Transverse colon (tissue), 4 donors: ENCODE results near the gene MEN1. TPM values are rescaled to one million over a fixed set of nuclear protein-coding genes. Genes with fewer than 3 reads are reported as not detected.
"Not testable (repeated sequence)": the region's sequence is repeated elsewhere in the genome, so short reads cannot be mapped to it uniquely, and the experiment has no call there.

Experiments used
- DNase-seq: peaks from one replicate; pipeline ENCODE4 v3.0.0-alpha.2; 2019
- H3K27ac ChIP-seq, 4 donors: fragments of 200-600 bp; sonication (generic); 2 replicates each; pipeline ENCODE4 v1.5.1; 2016 to 2018; ENCODE audit warnings: inconsistent platforms in 4 of 4
- H3K27me3 ChIP-seq: fragments of 200-600 bp; sonication (generic); 2 replicates; pipeline ENCODE4 v1.5.1; 2017; ENCODE audit warnings: inconsistent platforms
- H3K36me3 ChIP-seq, 4 donors: fragments of 200-600 bp; sonication (generic); 2 replicates each; pipeline ENCODE4 v1.5.1; 2017 to 2019; ENCODE audit warnings: inconsistent platforms in 4 of 4
- H3K4me1 ChIP-seq, 4 donors: fragments of 200-600 bp; sonication (generic); 2 replicates each; pipeline ENCODE4 v1.5.1; 2017 to 2020; ENCODE audit warnings: inconsistent platforms in 4 of 4
- H3K4me3 ChIP-seq, 4 donors: fragments of 200-600 bp; sonication (generic); 1 replicate in 1 of 4; 2 replicates in 3 of 4; pipeline versions ENCODE4 v1.5.1 to v1.6.1; 2017 to 2019; ENCODE audit warnings: inconsistent platforms in 4 of 4
- H3K9me3 ChIP-seq, 2 donors: fragments of 200-600 bp; sonication (generic); 2 replicates each; pipeline ENCODE4 v1.5.1; 2017 to 2019; ENCODE audit warnings: inconsistent platforms in 2 of 2
- EP300 ChIP-seq: sonication (generic); formaldehyde crosslinking; IDR thresholded peaks from one replicate; pipeline ENCODE4 v1.6.1; 2017; ENCODE audit warnings: antibody characterized with exemption, low read depth
- POLR2A ChIP-seq: fragments of 450-650 bp; IDR thresholded peaks from one replicate; pipeline ENCODE4 v1.6.1; 2016; ENCODE audit warnings: antibody characterized with exemption, mild to moderate bottlenecking, moderate library complexity
- POLR2AphosphoS5 ChIP-seq, 3 donors: sonication (generic); formaldehyde crosslinking; IDR thresholded peaks; one replicate each; pipeline ENCODE4 v1.6.1; 2016; ENCODE audit warnings: antibody characterized with exemption in 3 of 3
- WGBS, 2 donors: methylation state at CpG; one replicate each; pipeline ENCODE4 v1.1.5; 2018; ENCODE audit warnings: low coverage in 1 of 2; 5-methylcytosine and 5-hydroxymethylcytosine counted together
- in situ Hi-C, 4 donors: fragments of 200-750 bp; cut with MboI; loops; one replicate each; pipeline versions ENCODE4 v1.15.0 to v1.15.1; 2017; ENCODE audit warnings: low sequenced_read_pairs in 3 of 4, low pct_ligation_motif_present in 1 of 4, low pct_unique_long_range_greater_than_20kb in 1 of 4
- intact Hi-C: fragments of 100-400 bp; cut with DNase I; formaldehyde crosslinking; loops from one replicate; pipeline ENCODE4 v1.15.1; 2023; ENCODE audit warnings: low total_unique reads
- total RNA-seq, 4 donors: library from RNA; depleted of rRNA; stranded (reverse); fragments of >200 nt; gene quantifications; one replicate each; pipeline ENCODE4 v1.1.0, GENCODE V29; 2016
- TF ChIP-seq, protein P1 (sequence below), 5 experiments: fragments of 200-600 bp in 3 of 5; fragments of 450-650 bp in 2 of 5; sonication (generic) in 3 of 5; IDR thresholded peaks; 1 replicate in 2 of 5; 2 replicates in 3 of 5; pipeline ENCODE4 v1.5.1; 2016 to 2017; ENCODE audit warnings: antibody characterized with exemption in 5 of 5, inconsistent platforms in 3 of 5, mild to moderate bottlenecking in 2 of 5, moderate library complexity in 1 of 5

The MEN1 gene
- total RNA-seq, 4 donors from 2014 or later: 19.5 to 30.3 (median 25.4) TPM

DNA sequence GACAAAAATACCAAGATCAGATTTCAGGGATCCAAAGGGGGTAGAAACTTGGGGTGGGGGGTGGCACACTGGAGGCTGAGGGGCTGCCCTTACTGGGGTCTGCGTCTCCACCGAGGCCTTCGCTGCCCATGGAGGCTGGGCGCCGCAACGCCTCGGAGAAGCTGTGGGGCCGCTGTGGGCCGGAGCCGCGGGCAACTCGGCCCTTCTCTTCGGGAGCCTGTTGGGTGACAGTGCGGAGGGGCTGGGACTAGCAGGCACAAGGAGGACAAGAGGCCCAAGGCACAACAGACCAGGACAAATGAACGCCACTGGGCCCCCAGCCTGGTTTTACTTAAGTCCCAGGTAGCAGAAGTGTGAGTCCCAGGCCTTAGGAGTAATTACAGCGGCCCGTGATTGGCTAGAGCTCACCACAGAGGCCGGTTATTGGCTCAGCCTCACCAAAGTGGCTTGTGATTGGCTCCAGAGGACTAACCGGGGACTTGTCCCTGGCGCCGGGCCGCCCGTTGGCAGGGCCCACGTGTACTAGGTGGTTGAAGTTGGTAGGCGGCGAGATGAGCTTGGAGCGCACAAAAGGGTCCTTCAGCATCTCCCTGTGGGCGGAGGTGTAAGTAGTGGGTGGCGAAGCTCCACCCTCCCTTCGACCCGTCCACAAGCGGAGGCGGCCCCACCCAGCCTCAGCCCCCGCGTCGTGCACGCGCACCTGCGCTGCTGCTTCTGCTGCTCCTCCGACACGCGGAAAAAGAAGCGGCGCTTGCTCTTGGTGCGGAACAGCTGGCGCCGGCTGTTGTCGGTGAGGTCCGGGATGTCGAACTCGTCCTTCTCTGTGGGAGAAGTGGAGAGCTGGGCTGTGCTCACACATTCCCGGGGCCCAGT is 16.5 kb upstream of the MEN1 start:
- Histone ChIP-seq H3K4me1 (no peaks in the 10 kb centered on the region), H3K27ac (no peak overlapping the region), H3K9me3 (no peaks in the 10 kb centered on the region), H3K27me3 (no peaks in the 10 kb centered on the region), H3K36me3 (peaks cover 0 to 7% (median 0%) of the 10 kb centered on the region in 4 donors), H3K4me3 (no peak overlapping the region)
- DNase-seq: no peak
- 88 to 99% methylated on average over 19 to 49 of the region's 52 CpGs for WGBS, 2 donors
- TF ChIP-seq POLR2A (no peak), EP300 (no peak), POLR2AphosphoS5 (IDR thresholded peaks at IDR 0.05) (no peak)
- TF ChIP-seq, protein P1, sequence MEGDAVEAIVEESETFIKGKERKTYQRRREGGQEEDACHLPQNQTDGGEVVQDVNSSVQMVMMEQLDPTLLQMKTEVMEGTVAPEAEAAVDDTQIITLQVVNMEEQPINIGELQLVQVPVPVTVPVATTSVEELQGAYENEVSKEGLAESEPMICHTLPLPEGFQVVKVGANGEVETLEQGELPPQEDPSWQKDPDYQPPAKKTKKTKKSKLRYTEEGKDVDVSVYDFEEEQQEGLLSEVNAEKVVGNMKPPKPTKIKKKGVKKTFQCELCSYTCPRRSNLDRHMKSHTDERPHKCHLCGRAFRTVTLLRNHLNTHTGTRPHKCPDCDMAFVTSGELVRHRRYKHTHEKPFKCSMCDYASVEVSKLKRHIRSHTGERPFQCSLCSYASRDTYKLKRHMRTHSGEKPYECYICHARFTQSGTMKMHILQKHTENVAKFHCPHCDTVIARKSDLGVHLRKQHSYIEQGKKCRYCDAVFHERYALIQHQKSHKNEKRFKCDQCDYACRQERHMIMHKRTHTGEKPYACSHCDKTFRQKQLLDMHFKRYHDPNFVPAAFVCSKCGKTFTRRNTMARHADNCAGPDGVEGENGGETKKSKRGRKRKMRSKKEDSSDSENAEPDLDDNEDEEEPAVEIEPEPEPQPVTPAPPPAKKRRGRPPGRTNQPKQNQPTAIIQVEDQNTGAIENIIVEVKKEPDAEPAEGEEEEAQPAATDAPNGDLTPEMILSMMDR (IDR thresholded peaks at IDR 0.05): no peak
- intact Hi-C loops (no loop called here), in situ Hi-C loops (no loop called here)

DNA sequence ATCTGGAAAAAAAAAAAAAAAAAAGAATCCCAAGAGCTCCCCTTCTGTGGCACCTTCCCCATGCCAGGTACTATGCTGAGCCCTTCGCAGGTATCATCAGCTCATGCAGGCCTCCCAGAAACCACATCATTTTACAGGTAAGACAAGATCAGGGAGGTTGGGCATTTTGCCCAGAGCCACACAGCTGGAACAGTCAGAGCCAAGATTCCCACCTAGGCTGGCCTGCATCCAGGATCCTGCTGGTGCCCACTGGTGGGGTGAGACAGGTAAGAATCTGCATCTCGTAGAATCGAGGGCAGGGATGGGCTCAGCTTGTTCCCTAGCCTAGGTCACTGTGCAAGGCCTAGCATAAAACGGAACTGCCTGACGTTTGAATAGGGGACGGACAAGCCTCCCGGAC is 15.7 kb upstream of the MEN1 start:
- no peaks in the 10 kb centered on the region for H3K27me3 ChIP-seq
- peaks cover 0 to 7% (median 0%) of the 10 kb centered on the region in 4 donors for H3K36me3 ChIP-seq
- 96% methylated on average over 7 of the region's 7 CpGs; no CpG with 5 or more reads in 1 of the 2 donors for WGBS, 2 donors
- DNase-seq: no peak
- no peaks in the 10 kb centered on the region for H3K9me3 ChIP-seq
- in situ Hi-C loops (no loop called here), intact Hi-C loops (no loop called here)
- no peak overlapping the region for H3K27ac ChIP-seq
- no peak overlapping the region for H3K4me3 ChIP-seq
- TF ChIP-seq EP300 (no peak), POLR2A (no peak), POLR2AphosphoS5 (IDR thresholded peaks at IDR 0.05) (no peak)
- TF ChIP-seq, protein P1 (IDR thresholded peaks at IDR 0.05): no peak
- no peaks in the 10 kb centered on the region for H3K4me1 ChIP-seq

DNA sequence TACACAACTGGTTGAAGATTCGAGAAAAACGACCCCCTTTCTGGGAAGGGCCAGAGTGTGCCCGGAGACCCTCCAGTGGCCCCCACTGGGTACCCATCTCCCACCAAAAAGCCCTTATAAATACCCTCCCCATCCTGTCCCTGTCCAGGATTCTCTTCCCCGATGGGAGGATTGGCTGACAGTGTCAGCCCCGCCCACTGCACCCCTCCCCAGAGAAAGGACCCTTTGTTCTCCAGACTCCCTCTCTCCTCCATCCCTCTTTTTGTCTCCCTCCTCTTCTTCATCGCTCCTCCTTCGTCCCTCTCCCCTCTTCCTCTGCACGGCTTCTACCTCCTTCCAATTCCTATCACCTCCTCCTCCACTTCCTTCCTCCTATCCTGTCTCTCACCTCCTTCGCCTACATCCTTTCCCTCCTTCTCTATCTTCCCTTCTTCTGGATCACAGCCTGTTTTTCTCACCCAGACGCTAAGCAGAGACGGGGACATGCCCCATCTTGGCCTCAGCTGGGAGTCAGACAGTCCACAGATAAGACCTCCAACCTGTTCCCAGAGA is 13.3 kb upstream of the MEN1 start:
- no peaks in the 10 kb centered on the region for H3K27me3 ChIP-seq
- H3K4me3 ChIP-seq: no peak overlapping the region
- TF ChIP-seq POLR2AphosphoS5 (IDR thresholded peaks at IDR 0.05) (no peak), POLR2A (no peak), EP300 (no peak)
- TF ChIP-seq, protein P1 (IDR thresholded peaks at IDR 0.05): no peak
- 70 to 79% methylated on average over 7 to 11 of the region's 11 CpGs for whole genome bisulfite sequencing, 2 donors
- no peaks in the 10 kb centered on the region for H3K4me1 ChIP-seq
- intact Hi-C loops: no loop called here
- no peaks in the 10 kb centered on the region for H3K9me3 ChIP-seq
- in situ Hi-C loops: no loop called here
- no peaks in the 10 kb centered on the region for H3K36me3 ChIP-seq
- no peak for DNase-seq
- H3K27ac ChIP-seq: no peak overlapping the region

DNA sequence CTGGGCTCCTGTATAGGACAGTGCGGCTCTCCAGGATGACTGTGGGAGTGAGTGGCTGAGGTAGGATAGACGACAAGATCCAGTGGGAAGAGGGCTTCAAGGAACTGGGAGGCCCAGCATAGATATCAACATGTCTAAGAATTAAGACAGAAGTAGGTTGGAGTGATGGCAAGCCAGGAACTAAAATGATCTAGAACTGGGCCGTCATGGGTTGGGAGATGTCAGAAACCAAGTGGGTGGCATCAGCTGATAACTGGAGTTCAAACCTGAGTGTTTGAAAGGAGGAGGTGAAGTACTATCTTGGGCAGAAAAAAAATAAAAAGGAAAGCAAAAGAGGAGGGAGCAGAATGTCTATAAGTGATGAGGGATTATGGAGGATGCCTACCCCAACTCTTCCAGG is 7.1 kb upstream of the MEN1 start:
- intact Hi-C loops (no loop called here), in situ Hi-C loops (no loop called here)
- WGBS, 2 donors: 79 to 89% methylated on average over 3 of the region's 3 CpGs
- Histone ChIP-seq H3K4me1 (no peaks in the 10 kb centered on the region), H3K27me3 (no peaks in the 10 kb centered on the region), H3K9me3 (no peaks in the 10 kb centered on the region), H3K27ac (no peak overlapping the region), H3K4me3 (no peak overlapping the region), H3K36me3 (no peaks in the 10 kb centered on the region)
- DNase-seq: no peak
- no peak for TF ChIP-seq POLR2A
- TF ChIP-seq, protein P1 (IDR thresholded peaks at IDR 0.05): no peak
- no peak for TF ChIP-seq POLR2AphosphoS5 (IDR thresholded peaks at IDR 0.05)
- TF ChIP-seq EP300: no peak

DNA sequence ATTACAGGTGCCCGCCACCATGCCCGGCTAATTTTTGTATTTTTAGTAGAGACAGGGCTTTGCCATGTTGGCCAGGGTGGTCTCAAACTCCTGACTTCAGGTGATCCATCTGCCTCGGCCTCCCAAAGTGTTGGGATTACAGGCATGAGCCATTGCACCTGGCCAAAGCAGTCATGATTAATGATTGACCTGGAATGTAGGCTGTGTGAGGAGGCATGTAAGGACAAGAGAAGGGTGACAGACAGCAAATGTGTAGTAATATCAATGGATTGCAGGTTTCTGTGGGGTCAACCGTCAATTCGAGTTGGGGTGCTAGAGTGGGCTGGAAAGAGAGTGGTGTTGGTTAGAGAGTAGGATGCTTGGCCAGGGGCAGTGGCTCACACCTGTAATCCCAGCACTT is 5.1 kb upstream of the MEN1 start:
- H3K27ac ChIP-seq, DNase-seq, H3K27me3 ChIP-seq, intact Hi-C loops, H3K4me1 ChIP-seq, H3K36me3 ChIP-seq, H3K9me3 ChIP-seq, in situ Hi-C loops, H3K4me3 ChIP-seq: not testable (repeated sequence)
- 41 to 67% methylated on average over 2 to 5 of the region's 5 CpGs for WGBS, 2 donors
